Fibroblast of peridontal ligament (primary cell): Measurements from ENCODE around the gene PPIL6.
"Not testable (repeated sequence)": the region's sequence is repeated elsewhere in the genome, so short reads cannot be mapped to it uniquely, and the experiment has no call there.

Experiments used
- DNase-seq: peaks from one replicate; pipeline ENCODE4 v3.0.0-alpha.2; 2010; ENCODE audit errors: extremely low read depth

The PPIL6 gene

GRCh38 chr6:109466212-109466923 is 25.9 kb upstream of the PPIL6 start:
- DNase-seq, result no peak

- no peak for DNase-seq
These were observed 25.3 kb upstream of the PPIL6 start for GRCh38 chr6:109465772-109466171.

GRCh38 chr6:109461733-109462526 is 21.5 kb upstream of the PPIL6 start:
- no peak for DNase-seq

GRCh38 chr6:109461205-109461604 is 20.8 kb upstream of the PPIL6 start:
- DNase-seq, result not testable (repeated sequence)

- no peak for DNase-seq
These were observed 19.9 kb upstream of the PPIL6 start for GRCh38 chr6:109460161-109460829.

GRCh38 chr6:109458774-109459531 is 18.5 kb upstream of the PPIL6 start:
- DNase-seq, result no peak

- DNase-seq, result no peak
These were observed 17.2 kb upstream of the PPIL6 start for GRCh38 chr6:109457562-109457996.

GRCh38 chr6:109456710-109457561 is 16.5 kb upstream of the PPIL6 start:
- DNase-seq, result no peak

GRCh38 chr6:109456111-109456583 is 15.7 kb upstream of the PPIL6 start:
- DNase-seq, result no peak

- no peak for DNase-seq
These were observed 15.1 kb upstream of the PPIL6 start, which contains the start of gene MICAL1 for GRCh38 chr6:109455437-109456110. Gene MICAL1 (minus strand): TSS chr6:109455772. CDS start chr6:109454196, 1,576 bp downstream.

- DNase-seq, result no peak
These were observed 14.3 kb upstream of the PPIL6 start for GRCh38 chr6:109454496-109455436.

- peak; percentile 70 for DNase-seq
These were observed 13.4 kb upstream of the PPIL6 start for GRCh38 chr6:109453594-109454495.

GRCh38 chr6:109453156-109453555 is 12.7 kb upstream of the PPIL6 start:
- no peak for DNase-seq

GRCh38 chr6:109452181-109452580 is 11.8 kb upstream of the PPIL6 start:
- DNase-seq, result no peak

GRCh38 chr6:109451376-109451775 is 10.9 kb upstream of the PPIL6 start:
- no peak for DNase-seq

GRCh38 chr6:109450801-109451200 is 10.4 kb upstream of the PPIL6 start:
- DNase-seq, result no peak

GRCh38 chr6:109449795-109450673 is 9.6 kb upstream of the PPIL6 start:
- no peak for DNase-seq
